Activated CD4-positive, alpha-beta T cell treated with anti-CD3 and anti-CD28 coated beads, Interleukin-2, amount 10 ng/mL, durations not matched to agents 24 days and 14 days (primary cell): ENCODE measurements around the gene GSDMA. TPM values are rescaled to one million over a fixed set of nuclear protein-coding genes. Genes with fewer than 3 reads are reported as not detected.
A peak's percentile ranks its signal among the peaks of the same experiment; 100 is the strongest.

Experiments
- DNase-seq: peaks from one replicate; pipeline ENCODE4 v3.0.0; 2022
- H3K27ac Mint-ChIP-seq: one replicate; pipeline ENCODE4 v1.8.0; 2022; ENCODE audit warnings: mild to moderate bottlenecking, mixed read lengths
- H3K27me3 Mint-ChIP-seq: one replicate; pipeline ENCODE4 v1.8.0; 2022; ENCODE audit warnings: mixed read lengths
- H3K36me3 Mint-ChIP-seq: one replicate; pipeline ENCODE4 v1.8.0; 2022; ENCODE audit warnings: low read depth, mild to moderate bottlenecking, mixed read lengths
- H3K4me1 Mint-ChIP-seq: one replicate; pipeline ENCODE4 v1.8.0; 2021; ENCODE audit warnings: mixed read lengths
- H3K4me3 Mint-ChIP-seq: one replicate; pipeline ENCODE4 v1.8.0; 2022; ENCODE audit warnings: mild to moderate bottlenecking, moderate library complexity, mixed read lengths
- H3K9me3 Mint-ChIP-seq: one replicate; pipeline ENCODE4 v1.8.0; 2021; ENCODE audit warnings: mixed read lengths
- intact Hi-C: fragments of 100-400 bp; cut with micrococcal nuclease; formaldehyde crosslinking; loops from one replicate; pipeline ENCODE4 v1.15.1; 2023
- total RNA-seq: library from RNA; stranded (reverse); gene quantifications from 2 replicates; pipeline ENCODE4 v1.2.3, GENCODE V29; 2022

Gene GSDMA
- total RNA-seq, 1 donor from 2014 or later: 0.84 TPM

DNA sequence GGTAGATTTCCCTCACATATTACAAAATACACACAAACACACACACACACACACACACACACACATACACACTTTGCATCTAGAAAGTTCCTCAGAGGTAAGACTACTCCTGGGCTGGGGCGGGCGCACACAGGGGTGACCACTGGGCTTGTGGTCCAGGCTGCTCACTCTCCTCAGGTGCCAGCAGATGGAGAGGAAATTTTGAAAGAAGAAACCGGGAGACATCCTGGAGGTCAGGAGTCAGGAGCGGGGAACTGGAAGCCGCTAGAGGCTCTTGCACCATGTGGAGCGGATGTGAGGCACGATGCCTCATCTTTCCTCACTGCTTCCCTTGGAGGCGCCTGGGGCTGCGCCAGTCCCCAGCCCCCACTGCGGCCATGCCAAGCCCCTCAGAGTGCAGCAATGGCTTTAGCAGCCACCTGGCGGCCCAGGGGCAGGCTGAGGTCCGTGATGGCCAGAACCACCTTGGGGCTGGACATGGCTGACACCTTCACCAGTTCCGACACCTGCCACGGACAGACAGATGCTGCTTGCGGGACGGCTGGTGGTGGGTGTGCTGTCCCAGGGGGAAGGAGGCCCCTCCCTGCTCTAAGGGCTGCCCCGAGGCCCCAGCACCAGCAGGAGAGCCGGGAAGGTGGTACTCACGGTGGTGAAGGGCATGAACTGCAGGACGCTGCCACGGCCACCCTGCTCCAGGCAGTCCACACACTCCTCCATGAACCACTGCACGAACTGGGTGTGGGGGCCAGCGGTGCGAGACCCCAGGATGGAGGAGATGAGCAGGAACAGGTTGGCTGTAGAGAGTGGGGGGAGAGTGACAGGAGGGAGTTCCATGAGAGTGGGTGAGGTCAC is 56.6 kb downstream of the GSDMA start:
- Mint-ChIP-seq H3K9me3 (no peaks in the 10 kb centered on the region), H3K27me3 (no peaks in the 10 kb centered on the region), H3K27ac (no peak overlapping the region), H3K36me3 (peaks cover 23% of the 10 kb centered on the region), H3K4me3 (no peak overlapping the region), H3K4me1 (peaks cover 1% of the 10 kb centered on the region)
- no peak for DNase-seq
- intact Hi-C loops: loop anchor here (10.0 kb wide), 1 partner anchor 175 kb away; no protein-coding TSS in a partner anchor

GRCh38 chr17:40020146-40020545 is 57.3 kb downstream of the GSDMA start:
- intact Hi-C loops: no loop called here
- no peak for DNase-seq
- H3K27ac Mint-ChIP-seq: no peak overlapping the region
- no peaks in the 10 kb centered on the region for H3K27me3 Mint-ChIP-seq
- peaks cover 1% of the 10 kb centered on the region for H3K4me1 Mint-ChIP-seq
- peaks cover 25% of the 10 kb centered on the region for H3K36me3 Mint-ChIP-seq
- H3K4me3 Mint-ChIP-seq: no peak overlapping the region
- no peaks in the 10 kb centered on the region for H3K9me3 Mint-ChIP-seq

DNA sequence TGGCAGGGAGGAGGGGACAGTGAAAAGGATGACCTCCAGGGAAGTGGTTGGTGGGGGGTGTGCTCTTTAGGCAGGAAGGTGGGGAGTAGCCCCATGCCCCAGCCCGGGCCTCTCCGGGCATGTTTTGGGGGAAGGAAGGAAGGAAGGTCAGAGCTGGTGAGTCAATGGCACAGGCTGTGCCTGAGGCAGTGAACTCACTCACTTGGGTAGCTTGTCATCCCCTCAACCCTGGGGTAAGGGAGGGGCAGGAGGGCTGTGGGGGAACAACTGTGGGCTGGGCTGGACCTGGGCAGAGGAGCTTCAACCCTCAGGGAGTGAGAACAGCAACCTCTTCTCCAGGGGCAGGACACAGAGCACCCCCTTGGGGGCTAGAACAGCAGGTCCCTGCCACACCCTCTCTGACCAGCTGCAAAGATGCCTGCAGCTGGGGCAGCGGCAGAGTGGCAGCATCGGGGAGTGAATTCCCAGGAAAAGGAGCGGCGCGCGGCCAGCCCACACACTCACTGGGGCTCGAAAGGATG is 58.7 kb downstream of the GSDMA start:
- no peaks in the 10 kb centered on the region for H3K9me3 Mint-ChIP-seq
- intact Hi-C loops: no loop called here

GRCh38 chr17:40022497-40022896 is 59.7 kb downstream of the GSDMA start:
- no peaks in the 10 kb centered on the region for H3K27me3 Mint-ChIP-seq
- H3K9me3 Mint-ChIP-seq: no peaks in the 10 kb centered on the region
- no peak overlapping the region for H3K27ac Mint-ChIP-seq
- intact Hi-C loops: no loop called here
- H3K4me1 Mint-ChIP-seq: peaks cover 12% of the 10 kb centered on the region
- H3K36me3 Mint-ChIP-seq: peaks cover 46% of the 10 kb centered on the region
- no peak overlapping the region for H3K4me3 Mint-ChIP-seq
- DNase-seq: no peak

More for the DNA sequence above, 58.7 kb downstream of the GSDMA start:
- H3K4me3 Mint-ChIP-seq: no peak overlapping the region
- H3K27ac Mint-ChIP-seq: no peak overlapping the region
- no peaks in the 10 kb centered on the region for H3K27me3 Mint-ChIP-seq
- H3K4me1 Mint-ChIP-seq: peaks cover 12% of the 10 kb centered on the region
- no peak for DNase-seq
- H3K36me3 Mint-ChIP-seq: peaks cover 38% of the 10 kb centered on the region

GRCh38 chr17:40022961-40023541 is 60.2 kb downstream of the GSDMA start:
- H3K4me3 Mint-ChIP-seq: no peak overlapping the region
- H3K4me1 Mint-ChIP-seq: peaks cover 12% of the 10 kb centered on the region
- H3K36me3 Mint-ChIP-seq: peaks cover 49% of the 10 kb centered on the region
- no peak for DNase-seq
- no peaks in the 10 kb centered on the region for H3K27me3 Mint-ChIP-seq
- no peaks in the 10 kb centered on the region for H3K9me3 Mint-ChIP-seq
- intact Hi-C loops: no loop called here
- H3K27ac Mint-ChIP-seq: no peak overlapping the region

- H3K9me3 Mint-ChIP-seq: no peaks in the 10 kb centered on the region
- H3K27me3 Mint-ChIP-seq: no peaks in the 10 kb centered on the region
- peaks cover 53% of the 10 kb centered on the region for H3K36me3 Mint-ChIP-seq
- H3K27ac Mint-ChIP-seq: no peak overlapping the region
- no peak for DNase-seq
- peaks cover 12% of the 10 kb centered on the region for H3K4me1 Mint-ChIP-seq
- H3K4me3 Mint-ChIP-seq: no peak overlapping the region
- intact Hi-C loops: no loop called here
Measured at GRCh38 chr17:40023590-40024292, 60.9 kb downstream of the GSDMA start.

- Mint-ChIP-seq H3K4me1 (peaks cover 12% of the 10 kb centered on the region), H3K27me3 (no peaks in the 10 kb centered on the region), H3K36me3 (peaks cover 56% of the 10 kb centered on the region), H3K4me3 (no peak overlapping the region), H3K27ac (no peak overlapping the region), H3K9me3 (no peaks in the 10 kb centered on the region)
- intact Hi-C loops: no loop called here
- DNase-seq: no peak
Measured at GRCh38 chr17:40024901-40025300, 62.1 kb downstream of the GSDMA start.

- Mint-ChIP-seq H3K27ac (no peak overlapping the region), H3K4me3 (no peak overlapping the region), H3K27me3 (no peaks in the 10 kb centered on the region), H3K9me3 (no peaks in the 10 kb centered on the region), H3K4me1 (peaks cover 12% of the 10 kb centered on the region), H3K36me3 (peaks cover 54% of the 10 kb centered on the region)
- intact Hi-C loops: no loop called here
- no peak for DNase-seq
Measured at GRCh38 chr17:40025559-40025958, 62.8 kb downstream of the GSDMA start.

- Mint-ChIP-seq H3K4me3 (peak overlapping the region; percentile 6), H3K4me1 (peaks cover 12% of the 10 kb centered on the region), H3K27ac (no peak overlapping the region), H3K36me3 (peaks cover 56% of the 10 kb centered on the region), H3K9me3 (no peaks in the 10 kb centered on the region), H3K27me3 (no peaks in the 10 kb centered on the region)
- DNase-seq: peak; percentile 74
- intact Hi-C loops: no loop called here
Measured at GRCh38 chr17:40025991-40026815, 63.4 kb downstream of the GSDMA start.

GRCh38 chr17:40026816-40027613 is 64.2 kb downstream of the GSDMA start:
- DNase-seq: peak; percentile 92
- H3K27ac Mint-ChIP-seq: no peak overlapping the region
- peaks cover 53% of the 10 kb centered on the region for H3K36me3 Mint-ChIP-seq
- no peak overlapping the region for H3K4me3 Mint-ChIP-seq
- intact Hi-C loops: loop anchor here (1.0 kb wide), 1 partner anchor 14 kb away; no protein-coding TSS in a partner anchor
- H3K9me3 Mint-ChIP-seq: no peaks in the 10 kb centered on the region
- no peaks in the 10 kb centered on the region for H3K27me3 Mint-ChIP-seq
- peaks cover 11% of the 10 kb centered on the region for H3K4me1 Mint-ChIP-seq
